NCI-H345 treated with DMSO at 0.1 percent for 48 hours (cell line): Measurements from ENCODE around the gene CARMIL1.

Experiments used
- DNase-seq: peaks from one replicate; lab custom pipeline; 2025; ENCODE audit not compliant: unreplicated experiment; lab: John Stamatoyannopoulos, UW

Gene CARMIL1

DNA sequence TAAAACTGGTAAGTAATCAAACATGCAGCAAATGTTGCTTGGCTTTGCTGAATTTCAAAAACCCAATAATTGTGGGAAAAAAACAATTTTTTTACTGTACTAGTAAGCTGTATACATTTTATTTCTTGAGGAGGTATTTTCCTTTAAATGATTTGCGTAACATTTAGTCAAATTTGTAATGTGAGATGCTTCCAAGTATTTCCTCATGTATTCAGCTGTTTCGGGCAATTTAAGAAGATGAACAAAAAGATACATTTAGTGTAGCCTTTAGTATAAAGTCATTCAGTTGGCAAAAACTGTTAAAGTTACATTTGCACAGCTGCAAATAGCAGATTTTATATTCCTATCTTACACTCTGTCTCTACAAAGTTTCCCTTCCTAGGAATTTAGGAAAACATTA is 186.8 kb downstream of the CARMIL1 start:
- DNase-seq = no peak

DNA sequence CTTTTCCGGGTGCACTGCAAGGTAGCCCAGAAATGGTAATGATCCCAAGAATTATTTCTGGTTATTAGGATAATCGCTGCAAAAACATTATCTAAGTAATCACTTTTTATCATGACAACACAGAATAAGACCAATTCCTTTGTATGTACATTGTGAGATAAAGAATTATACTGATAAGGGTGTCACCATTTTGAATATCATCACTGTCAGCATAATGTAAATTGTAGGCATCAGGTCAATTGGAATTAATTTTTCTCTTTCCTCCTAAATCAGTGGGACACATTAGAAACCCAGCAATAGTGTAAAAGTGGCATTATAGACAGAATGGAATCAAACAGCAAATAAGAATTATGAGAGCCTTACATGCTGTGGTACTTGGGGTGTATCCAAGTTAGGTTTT is 189.7 kb downstream of the CARMIL1 start:
- no peak for DNase-seq

GRCh38 chr6:25469797-25470388 is 190.7 kb downstream of the CARMIL1 start:
- no peak for DNase-seq

DNA sequence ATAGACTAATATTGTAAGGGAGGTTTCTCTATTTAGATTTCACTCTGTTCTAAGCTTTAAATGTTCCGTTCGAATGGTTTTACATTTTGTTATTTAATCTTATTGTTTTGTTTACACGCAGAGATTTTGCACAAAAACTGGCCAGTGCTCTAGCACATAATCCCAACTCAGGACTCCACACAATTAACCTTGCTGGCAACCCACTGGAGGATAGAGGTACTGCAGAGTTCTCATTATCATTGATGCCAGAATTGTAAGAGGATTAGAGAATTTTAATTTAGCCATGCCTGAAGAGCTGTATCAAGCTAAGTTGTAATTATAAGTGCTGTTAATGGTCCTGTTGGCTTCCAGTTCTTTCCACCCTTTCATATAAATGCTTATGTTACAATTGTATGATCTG is 193.1 kb downstream of the CARMIL1 start:
- no peak for DNase-seq

GRCh38 chr6:25472906-25473305 is 193.7 kb downstream of the CARMIL1 start:
- no peak for DNase-seq

GRCh38 chr6:25473447-25473846 is 194.3 kb downstream of the CARMIL1 start:
- no peak for DNase-seq

- no peak for DNase-seq
These were observed 197.0 kb downstream of the CARMIL1 start for GRCh38 chr6:25476126-25476525.

DNA sequence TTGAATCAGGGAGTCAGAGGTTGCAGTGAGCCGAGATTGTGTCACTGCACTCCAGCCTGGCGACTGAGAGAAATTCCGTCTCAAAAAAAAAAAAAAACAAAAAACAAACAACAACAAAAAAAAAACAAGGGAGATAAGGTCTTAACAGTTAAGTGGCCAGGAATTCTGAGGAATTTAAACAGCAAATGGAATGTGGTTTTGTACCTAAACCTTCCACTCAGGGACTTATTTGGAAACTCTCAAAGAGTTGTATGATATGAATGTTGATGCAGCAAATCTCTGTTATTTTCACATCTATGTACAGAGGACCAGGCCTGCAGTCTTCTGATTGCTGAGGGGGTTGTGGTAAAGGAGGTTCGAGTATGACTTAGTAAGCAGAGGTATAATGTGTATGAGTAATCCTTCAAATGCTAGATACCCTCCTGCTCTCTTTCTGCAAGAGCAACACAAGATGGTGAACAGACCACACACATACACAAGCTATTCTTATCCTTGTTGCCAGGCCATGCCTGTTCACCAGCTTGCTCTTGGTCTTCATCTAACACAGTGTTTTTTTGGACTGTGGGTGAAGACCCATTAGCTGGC is 197.9 kb downstream of the CARMIL1 start:
- no peak for DNase-seq

- no peak for DNase-seq
These were observed 199.8 kb downstream of the CARMIL1 start for GRCh38 chr6:25478973-25479372.

GRCh38 chr6:25481267-25481666 is 202.1 kb downstream of the CARMIL1 start:
- no peak for DNase-seq

DNA sequence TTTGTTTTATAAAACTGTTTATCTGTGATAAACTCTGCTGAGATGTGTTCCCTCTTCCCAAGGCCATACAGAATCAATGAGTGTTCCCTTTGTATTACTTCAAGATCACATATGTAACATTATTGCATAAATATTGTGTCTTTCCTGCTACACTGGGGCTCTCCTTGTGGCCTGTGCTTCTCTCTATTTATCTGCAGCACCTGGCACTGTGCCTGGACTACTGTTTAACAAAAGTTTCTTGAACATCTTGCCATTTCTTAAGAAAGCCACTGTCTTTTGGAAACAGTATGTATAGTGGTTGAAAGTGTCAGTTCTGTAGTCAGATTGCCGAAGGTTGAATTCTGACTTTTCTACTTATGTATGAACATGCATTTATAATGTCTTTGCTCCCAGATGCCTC is 203.8 kb downstream of the CARMIL1 start:
- no peak for DNase-seq

- DNase-seq = no peak
These were observed 204.8 kb downstream of the CARMIL1 start for GRCh38 chr6:25483943-25484342.

GRCh38 chr6:25484900-25485299 is 205.7 kb downstream of the CARMIL1 start:
- DNase-seq = no peak

DNA sequence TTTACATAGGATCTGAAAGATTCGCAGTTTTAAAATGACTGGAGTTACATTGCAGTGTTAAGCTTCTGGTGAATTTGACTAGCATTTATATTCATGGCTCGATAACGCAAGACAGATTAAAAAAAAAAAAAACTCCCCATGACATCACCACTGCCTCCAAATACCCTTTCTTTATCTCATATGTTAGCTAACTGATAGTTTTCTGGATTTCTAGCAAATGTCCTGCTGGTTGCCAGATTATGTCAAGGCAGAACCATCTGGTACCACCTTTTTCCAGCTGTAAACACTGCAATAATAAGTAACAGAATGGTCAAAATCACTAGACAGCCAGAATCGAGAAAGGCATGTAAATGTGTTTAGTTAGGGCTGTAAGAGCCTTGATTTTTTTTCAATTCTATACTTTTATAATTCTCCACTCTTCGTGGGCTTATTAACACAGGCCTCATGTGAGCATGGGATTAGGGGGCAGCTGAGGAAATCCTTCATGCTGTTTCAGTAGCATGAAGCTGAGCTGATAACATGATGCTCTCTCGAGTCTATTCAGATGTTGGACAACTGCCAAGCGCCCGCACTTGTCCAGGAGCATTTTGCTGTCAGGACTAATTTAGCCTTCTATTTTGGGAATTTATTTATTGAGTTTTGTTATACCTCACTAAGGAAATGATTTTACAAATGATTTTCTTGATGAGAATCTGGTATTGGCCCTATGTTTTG is 206.8 kb downstream of the CARMIL1 start:
- DNase-seq = peak; percentile 92

- DNase-seq = peak; percentile 86
These were observed 207.4 kb downstream of the CARMIL1 start for GRCh38 chr6:25486550-25486949.

GRCh38 chr6:25487012-25487411 is 207.8 kb downstream of the CARMIL1 start:
- DNase-seq = peak; percentile 93

- DNase-seq = peak; percentile 24
These were observed 209.0 kb downstream of the CARMIL1 start for GRCh38 chr6:25488156-25488555.

DNA sequence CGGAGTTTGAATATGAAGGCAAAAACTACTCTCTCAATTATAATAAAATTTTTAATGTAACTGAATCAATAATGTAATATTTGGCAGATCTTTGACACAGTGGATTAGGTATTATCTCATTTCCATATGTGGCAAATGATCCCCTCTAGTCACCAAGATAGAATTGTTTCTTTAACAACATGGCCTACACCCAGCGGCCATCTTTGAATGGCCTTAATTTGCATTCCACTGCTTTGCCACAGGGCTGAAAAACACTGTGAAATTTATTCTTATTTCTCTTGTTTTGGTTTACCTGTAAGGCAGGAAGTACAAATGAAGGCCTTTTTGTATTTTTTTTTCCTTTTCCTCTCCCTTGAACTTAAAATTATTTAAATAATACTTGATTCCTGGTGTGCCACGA is 210.2 kb downstream of the CARMIL1 start:
- DNase-seq = no peak

DNA sequence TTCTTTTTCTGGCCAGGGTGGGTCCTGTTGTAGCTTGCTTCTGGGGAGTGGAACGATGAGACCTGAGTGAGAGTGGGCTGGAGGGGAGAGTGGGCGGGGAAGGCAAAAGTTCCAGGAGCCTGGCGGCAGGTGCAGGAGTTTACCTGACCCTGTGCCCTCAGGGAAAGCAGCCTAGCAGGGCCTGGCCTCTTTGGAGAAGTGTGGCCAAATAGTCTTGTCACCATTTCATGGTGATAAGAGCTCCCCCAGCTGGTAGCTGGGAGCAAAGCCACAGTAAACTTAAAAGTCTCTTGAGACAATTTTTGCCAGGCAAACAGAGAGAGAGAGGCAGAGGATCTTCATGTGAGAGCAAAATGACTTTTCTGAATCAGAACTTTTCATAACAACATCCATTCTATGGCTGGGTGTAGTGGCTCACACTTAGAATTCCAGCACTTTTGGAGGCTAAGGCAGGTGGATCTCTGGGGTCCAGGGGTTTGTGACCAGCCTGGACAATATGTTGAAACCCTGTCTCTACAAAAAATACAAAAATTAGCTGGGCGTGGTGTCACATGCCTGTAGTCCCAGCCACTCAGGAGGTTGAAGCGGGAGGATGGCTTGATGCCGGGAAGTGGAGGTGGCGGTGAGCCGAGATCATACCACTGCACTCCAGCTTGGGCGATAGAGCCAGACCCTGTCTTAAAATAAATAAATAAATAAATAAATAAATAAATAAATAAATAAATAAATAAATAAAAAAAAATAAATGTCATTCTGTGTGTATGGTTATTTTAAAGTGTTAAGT is 211.0 kb downstream of the CARMIL1 start:
- peak; percentile 76 for DNase-seq

DNA sequence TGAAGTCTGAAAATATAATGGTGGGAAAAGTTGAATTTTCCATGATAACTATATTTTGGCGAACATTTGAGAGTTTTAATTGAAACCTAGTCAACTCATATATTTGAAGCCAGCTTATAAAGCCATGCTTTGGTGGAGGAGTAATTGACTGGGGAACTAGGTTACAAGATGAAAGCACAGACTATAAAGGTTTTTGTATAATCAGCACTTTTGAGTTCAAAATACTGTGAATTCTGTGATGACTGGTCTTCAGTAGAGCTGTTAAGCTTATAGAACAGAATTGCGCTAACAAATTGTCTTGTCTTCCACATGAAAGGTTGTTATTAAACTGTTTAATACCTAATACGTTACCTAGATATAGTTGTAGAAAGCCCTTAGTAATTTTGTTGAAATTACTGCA is 213.8 kb downstream of the CARMIL1 start:
- DNase-seq = no peak

DNA sequence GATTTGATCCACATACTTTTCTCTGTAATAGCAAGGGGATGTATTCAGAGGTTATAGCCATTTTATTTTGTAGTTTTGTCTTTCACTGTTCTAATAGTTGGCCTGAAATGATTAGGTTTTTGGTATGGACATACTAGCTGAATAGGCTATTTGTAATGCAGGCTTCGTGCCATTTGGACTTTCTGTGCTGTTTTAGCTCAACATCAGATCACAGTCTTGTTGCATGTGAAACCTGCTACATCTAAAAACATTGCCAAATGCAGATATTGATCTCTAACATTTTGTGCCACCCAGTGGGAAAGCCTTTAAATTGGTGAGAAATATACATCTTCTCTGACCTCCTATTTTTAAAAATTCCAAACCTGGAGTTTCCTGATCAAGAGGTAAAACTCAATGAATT is 215.3 kb downstream of the CARMIL1 start:
- DNase-seq = no peak
